Measurements from ENCODE around the gene TARS3.

Gene TARS3

GRCh38 chr15:101679806-101680205 lies 44.5 kb downstream of the TARS3 start:
- Histone ChIP-seq H3K4me1 (ENCODE audit: insufficient read depth, poor library complexity, severe bottlenecking) (peaks cover 17% of the 10 kb centered on the region), H3K36me3 (ENCODE audit: low read depth) (peaks cover 15% of the 10 kb centered on the region), H3K9me3 (ENCODE audit: severe bottlenecking) (no peaks in the 10 kb centered on the region), H3K4me3 (ENCODE audit: severe bottlenecking) (no peak overlapping the region), H3K27ac (ENCODE audit: poor library complexity, severe bottlenecking) (no peak overlapping the region), H3K27me3 (ENCODE audit: insufficient read depth, poor library complexity, severe bottlenecking) (no peaks in the 10 kb centered on the region)
- no peak for TF ChIP-seq CTCF (IDR thresholded peaks at IDR 0.05; ENCODE audit: poor library complexity, severe bottlenecking)
- DNase-seq (ENCODE audit: low spot score) (no peak), ATAC-seq (ENCODE audit: low read depth) (no peak)

- H3K27me3 ChIP-seq (ENCODE audit: insufficient read depth, poor library complexity, severe bottlenecking): no peaks in the 10 kb centered on the region
- ATAC-seq (ENCODE audit: low read depth) (no peak), DNase-seq (ENCODE audit: low spot score) (no peak)
- H3K9me3 ChIP-seq (ENCODE audit: severe bottlenecking): no peaks in the 10 kb centered on the region
- 0 out of 2 replicates have a peak, but pooled peaks cover 4% of the 10 kb centered on the region for H3K36me3 ChIP-seq (ENCODE audit: low read depth)
- peaks cover 13% of the 10 kb centered on the region for H3K4me1 ChIP-seq (ENCODE audit: insufficient read depth, poor library complexity, severe bottlenecking)
- TF ChIP-seq CTCF (IDR thresholded peaks at IDR 0.05; ENCODE audit: poor library complexity, severe bottlenecking): no peak
- H3K27ac ChIP-seq (ENCODE audit: poor library complexity, severe bottlenecking): no peak overlapping the region
- H3K4me3 ChIP-seq (ENCODE audit: severe bottlenecking): no peak overlapping the region
Observed at GRCh38 chr15:101676921-101677329, 47.3 kb downstream of the TARS3 start.

- no peak overlapping the region for H3K4me3 ChIP-seq (ENCODE audit: severe bottlenecking)
- DNase-seq (ENCODE audit: low spot score): no peak
- no peak for TF ChIP-seq CTCF (IDR thresholded peaks at IDR 0.05; ENCODE audit: poor library complexity, severe bottlenecking)
Observed at GRCh38 chr15:101675796-101676582, 48.3 kb downstream of the TARS3 start.

GRCh38 chr15:101675015-101675414 lies 49.3 kb downstream of the TARS3 start:
- Histone ChIP-seq H3K9me3 (ENCODE audit: severe bottlenecking) (no peaks in the 10 kb centered on the region), H3K4me1 (ENCODE audit: insufficient read depth, poor library complexity, severe bottlenecking) (peaks cover 13% of the 10 kb centered on the region), H3K27me3 (ENCODE audit: insufficient read depth, poor library complexity, severe bottlenecking) (no peaks in the 10 kb centered on the region), H3K36me3 (ENCODE audit: low read depth) (no peaks in the 10 kb centered on the region; the same call in 1 of the 2 replicates), H3K4me3 (ENCODE audit: severe bottlenecking) (no peak overlapping the region), H3K27ac (ENCODE audit: poor library complexity, severe bottlenecking) (peak overlapping the region; percentile 58)
- no peak for TF ChIP-seq CTCF (IDR thresholded peaks at IDR 0.05; ENCODE audit: poor library complexity, severe bottlenecking)
- no peak for DNase-seq (ENCODE audit: low spot score)
- ATAC-seq (ENCODE audit: low read depth): peak; percentile 89

More at GRCh38 chr15:101675796-101676582, 48.3 kb downstream of the TARS3 start:
- peaks cover under 1% of the 10 kb centered on the region; the same call in 1 of the 2 replicates for H3K36me3 ChIP-seq (ENCODE audit: low read depth)
- H3K9me3 ChIP-seq (ENCODE audit: severe bottlenecking): no peaks in the 10 kb centered on the region
- H3K27me3 ChIP-seq (ENCODE audit: insufficient read depth, poor library complexity, severe bottlenecking): no peaks in the 10 kb centered on the region
- peaks cover 13% of the 10 kb centered on the region for H3K4me1 ChIP-seq (ENCODE audit: insufficient read depth, poor library complexity, severe bottlenecking)
- peak overlapping the region; percentile 58 for H3K27ac ChIP-seq (ENCODE audit: poor library complexity, severe bottlenecking)
- peak; percentile 72 for ATAC-seq (ENCODE audit: low read depth)

- no peak for DNase-seq (ENCODE audit: low spot score)
- H3K27ac ChIP-seq (ENCODE audit: poor library complexity, severe bottlenecking): no peak overlapping the region
Observed at GRCh38 chr15:101672298-101672697, 52.0 kb downstream of the TARS3 start.

More at GRCh38 chr15:101672298-101672697, 52.0 kb downstream of the TARS3 start:
- Histone ChIP-seq H3K36me3 (ENCODE audit: low read depth) (no peaks in the 10 kb centered on the region; the same call in 1 of the 2 replicates), H3K4me3 (ENCODE audit: severe bottlenecking) (no peak overlapping the region), H3K4me1 (ENCODE audit: insufficient read depth, poor library complexity, severe bottlenecking) (peaks cover 19% of the 10 kb centered on the region), H3K9me3 (ENCODE audit: severe bottlenecking) (no peaks in the 10 kb centered on the region), H3K27me3 (ENCODE audit: insufficient read depth, poor library complexity, severe bottlenecking) (no peaks in the 10 kb centered on the region)
- no peak for ATAC-seq (ENCODE audit: low read depth)
- TF ChIP-seq CTCF (IDR thresholded peaks at IDR 0.05; ENCODE audit: poor library complexity, severe bottlenecking): no peak

Measured in RWPE2 (cell line).